DND-41 (cell line): ENCODE results near the gene FLRT1.

Experiments
- ATAC-seq: fragments of 200-7000 bp; cut with Tn5 transposase; 3 replicates; pipeline ENCODE4 v1.9.1; 2021; ENCODE audit warnings: low read depth; ENCODE audit not compliant: insufficient read depth
- DNase-seq: peaks from one replicate; pipeline ENCODE4 v3.0.0-alpha.2; 2020
- H2AFZ ChIP-seq: 2 replicates; pipeline ENCODE4 v1.6.0; 2012; ENCODE audit warnings: low read depth, low read length
- H3K27ac ChIP-seq: 2 replicates; pipeline ENCODE4 v1.5.1; 2012; ENCODE audit warnings: low read length, inconsistent platforms
- H3K27me3 ChIP-seq: fragments of 200-600 bp; sonication (generic); 2 replicates; pipeline ENCODE4 v1.6.0; 2012; ENCODE audit warnings: low read length, mild to moderate bottlenecking, inconsistent platforms; ENCODE audit not compliant: insufficient read depth, poor library complexity
- H3K36me3 ChIP-seq: 2 replicates; pipeline ENCODE4 v1.5.1; 2012; ENCODE audit warnings: low read length, inconsistent platforms; ENCODE audit not compliant: insufficient read depth
- H3K4me1 ChIP-seq: 2 replicates; pipeline ENCODE4 v1.5.1; 2012; ENCODE audit warnings: mild to moderate bottlenecking, low read length; ENCODE audit not compliant: insufficient read depth
- H3K4me2 ChIP-seq: 2 replicates; pipeline ENCODE4 v1.6.0; 2012; ENCODE audit warnings: mild to moderate bottlenecking, moderate library complexity, low read length, inconsistent platforms; ENCODE audit not compliant: insufficient read depth
- H3K4me3 ChIP-seq, 2 experiments: fragments of 200-600 bp in 1 of 2; shearing (Covaris generic) in 1 of 2; 2 replicates each; pipeline ENCODE4 v1.5.1; 2012 to 2016; ENCODE audit warnings: inconsistent platforms in 2 of 2, low read length in 2 of 2, mild to moderate bottlenecking in 2 of 2, low read depth in 1 of 2, moderate library complexity in 1 of 2
- H3K79me2 ChIP-seq: 2 replicates; pipeline ENCODE4 v1.6.0; 2012; ENCODE audit warnings: low read length, inconsistent platforms; ENCODE audit not compliant: insufficient read depth
- H3K9ac ChIP-seq: 2 replicates; pipeline ENCODE4 v1.6.0; 2012; ENCODE audit warnings: low read depth, mild to moderate bottlenecking, inconsistent platforms, low read length, moderate library complexity
- H3K9me3 ChIP-seq: 2 replicates; pipeline ENCODE4 v1.5.1; 2012; ENCODE audit warnings: low read length, moderate library complexity, mild to moderate bottlenecking, inconsistent platforms; ENCODE audit not compliant: insufficient read depth, severe bottlenecking
- H4K20me1 ChIP-seq: 2 replicates; pipeline ENCODE4 v1.6.0; 2012; ENCODE audit warnings: low read length; ENCODE audit not compliant: insufficient read depth
- EZH2 ChIP-seq: IDR thresholded peaks from 3 replicates; pipeline ENCODE4 v1.6.1; 2012; ENCODE audit warnings: borderline replicate concordance, low read depth, mild to moderate bottlenecking, moderate library complexity, low read length, inconsistent platforms; ENCODE audit not compliant: severe bottlenecking
- TF ChIP-seq, protein P1 (sequence below): IDR thresholded peaks from 2 replicates; pipeline ENCODE4 v1.5.1; 2012; ENCODE audit warnings: borderline replicate concordance, low read length, moderate library complexity, mild to moderate bottlenecking; ENCODE audit not compliant: poor library complexity, severe bottlenecking; ENCODE audit errors: extremely low read depth

Gene FLRT1

DNA sequence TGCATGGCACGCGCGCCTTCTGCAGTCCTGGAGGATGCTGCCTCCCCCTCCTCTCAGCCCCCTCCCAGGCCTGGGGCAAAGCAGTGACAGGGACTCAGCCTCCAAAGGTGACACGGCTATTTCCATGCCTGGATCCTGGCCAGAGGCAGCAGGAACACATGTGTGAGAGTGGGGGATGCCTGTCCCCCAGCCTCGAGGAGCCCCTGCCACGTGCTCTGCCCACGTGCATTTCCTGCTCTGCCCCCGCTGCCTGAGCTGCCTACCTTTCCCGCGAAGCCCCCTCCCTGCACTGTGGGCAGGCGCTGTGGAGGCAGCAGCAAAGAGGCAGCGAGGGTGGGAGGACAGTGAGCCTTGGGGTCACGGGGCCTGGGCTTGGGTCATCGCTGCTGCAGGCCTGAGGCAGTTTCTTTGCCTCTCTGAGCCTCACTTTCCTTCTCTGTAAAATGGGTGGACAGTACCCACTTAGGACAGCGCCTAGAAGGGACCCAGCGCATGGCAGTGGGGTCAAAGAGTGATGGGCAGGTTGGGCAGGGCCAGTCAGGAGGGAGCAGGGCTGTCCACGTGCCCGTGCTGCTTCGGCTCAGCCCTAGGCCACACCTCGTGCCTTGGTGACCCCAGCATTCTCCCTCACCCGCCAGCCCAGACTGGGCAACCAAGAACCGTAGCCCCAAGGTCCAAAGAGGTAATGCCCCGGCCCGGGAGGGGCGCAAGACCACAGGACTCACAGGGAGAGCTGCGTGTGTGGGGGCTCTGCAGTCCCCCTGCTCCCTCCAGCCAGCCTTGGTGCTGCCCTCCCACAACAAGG lies 48.6 kb downstream of the FLRT1 start:
- TF ChIP-seq EZH2 = no peak
- TF ChIP-seq, protein P1, sequence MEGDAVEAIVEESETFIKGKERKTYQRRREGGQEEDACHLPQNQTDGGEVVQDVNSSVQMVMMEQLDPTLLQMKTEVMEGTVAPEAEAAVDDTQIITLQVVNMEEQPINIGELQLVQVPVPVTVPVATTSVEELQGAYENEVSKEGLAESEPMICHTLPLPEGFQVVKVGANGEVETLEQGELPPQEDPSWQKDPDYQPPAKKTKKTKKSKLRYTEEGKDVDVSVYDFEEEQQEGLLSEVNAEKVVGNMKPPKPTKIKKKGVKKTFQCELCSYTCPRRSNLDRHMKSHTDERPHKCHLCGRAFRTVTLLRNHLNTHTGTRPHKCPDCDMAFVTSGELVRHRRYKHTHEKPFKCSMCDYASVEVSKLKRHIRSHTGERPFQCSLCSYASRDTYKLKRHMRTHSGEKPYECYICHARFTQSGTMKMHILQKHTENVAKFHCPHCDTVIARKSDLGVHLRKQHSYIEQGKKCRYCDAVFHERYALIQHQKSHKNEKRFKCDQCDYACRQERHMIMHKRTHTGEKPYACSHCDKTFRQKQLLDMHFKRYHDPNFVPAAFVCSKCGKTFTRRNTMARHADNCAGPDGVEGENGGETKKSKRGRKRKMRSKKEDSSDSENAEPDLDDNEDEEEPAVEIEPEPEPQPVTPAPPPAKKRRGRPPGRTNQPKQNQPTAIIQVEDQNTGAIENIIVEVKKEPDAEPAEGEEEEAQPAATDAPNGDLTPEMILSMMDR = no peak
- H2AFZ ChIP-seq = no peak overlapping the region
- ATAC-seq (peak; percentile 53), DNase-seq (peak; percentile 73)
- no peak overlapping the region for H3K4me2 ChIP-seq
- H3K79me2 ChIP-seq = no peaks in the 10 kb centered on the region
- no peaks in the 10 kb centered on the region for H3K27me3 ChIP-seq
- no peaks in the 10 kb centered on the region for H3K9me3 ChIP-seq
- H3K4me3 ChIP-seq = no peak overlapping the region
- no peak overlapping the region for H3K27ac ChIP-seq
- H3K4me1 ChIP-seq = peaks cover 10% of the 10 kb centered on the region
- H4K20me1 ChIP-seq = peaks cover 36% of the 10 kb centered on the region
- H3K36me3 ChIP-seq = no peaks in the 10 kb centered on the region
- no peak overlapping the region for H3K9ac ChIP-seq

DNA sequence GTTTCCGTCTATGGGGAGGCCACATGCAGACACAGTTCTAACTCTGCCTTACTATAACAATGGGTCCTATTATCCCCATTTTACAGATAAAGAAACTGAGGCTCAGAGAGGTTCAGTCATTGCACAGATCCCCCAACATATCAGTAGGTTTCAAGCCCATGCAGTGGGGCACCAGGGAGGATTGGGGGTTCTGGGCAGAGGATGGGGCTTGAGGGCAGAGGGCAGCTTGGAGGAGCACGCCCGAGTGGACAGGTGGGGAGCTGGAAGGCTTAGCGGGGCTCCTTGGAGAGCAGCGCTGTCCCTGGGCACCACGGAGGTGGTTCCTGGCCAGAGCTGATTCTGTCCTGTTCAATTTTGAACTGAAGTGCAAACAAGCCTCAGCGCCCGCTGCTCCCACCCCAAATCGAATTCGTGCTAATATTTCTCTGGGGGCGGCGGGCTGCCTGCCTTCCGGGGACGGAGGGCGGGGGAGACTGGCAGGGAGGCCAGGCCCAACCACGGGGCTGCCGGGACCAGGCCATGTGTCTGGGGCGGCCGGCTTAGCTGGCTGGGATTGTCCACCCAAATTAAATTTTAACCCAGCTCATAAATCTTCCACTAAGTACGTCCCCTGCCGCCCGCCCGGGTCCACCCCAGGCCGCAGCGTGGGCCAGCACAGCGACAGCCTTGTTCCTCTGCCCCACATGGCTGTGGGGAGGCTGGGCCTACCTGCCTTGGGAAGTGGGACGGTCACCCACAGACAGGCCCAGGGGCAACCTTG lies 49.4 kb downstream of the FLRT1 start:
- no peak overlapping the region for H3K4me2 ChIP-seq
- ATAC-seq = no peak
- H3K36me3 ChIP-seq = no peaks in the 10 kb centered on the region
- H2AFZ ChIP-seq = no peak overlapping the region
- H3K79me2 ChIP-seq = no peaks in the 10 kb centered on the region
- no peaks in the 10 kb centered on the region for H3K9me3 ChIP-seq
- no peak for TF ChIP-seq EZH2
- TF ChIP-seq, protein P1 = no peak
- peaks cover 36% of the 10 kb centered on the region for H4K20me1 ChIP-seq
- no peak overlapping the region for H3K9ac ChIP-seq
- no peak for DNase-seq
- peaks cover 17% of the 10 kb centered on the region for H3K4me1 ChIP-seq
- no peak overlapping the region for H3K4me3 ChIP-seq
- H3K27me3 ChIP-seq = no peaks in the 10 kb centered on the region
- no peak overlapping the region for H3K27ac ChIP-seq
